ENCODE data around the gene NPAS3.

The NPAS3 gene

DNA sequence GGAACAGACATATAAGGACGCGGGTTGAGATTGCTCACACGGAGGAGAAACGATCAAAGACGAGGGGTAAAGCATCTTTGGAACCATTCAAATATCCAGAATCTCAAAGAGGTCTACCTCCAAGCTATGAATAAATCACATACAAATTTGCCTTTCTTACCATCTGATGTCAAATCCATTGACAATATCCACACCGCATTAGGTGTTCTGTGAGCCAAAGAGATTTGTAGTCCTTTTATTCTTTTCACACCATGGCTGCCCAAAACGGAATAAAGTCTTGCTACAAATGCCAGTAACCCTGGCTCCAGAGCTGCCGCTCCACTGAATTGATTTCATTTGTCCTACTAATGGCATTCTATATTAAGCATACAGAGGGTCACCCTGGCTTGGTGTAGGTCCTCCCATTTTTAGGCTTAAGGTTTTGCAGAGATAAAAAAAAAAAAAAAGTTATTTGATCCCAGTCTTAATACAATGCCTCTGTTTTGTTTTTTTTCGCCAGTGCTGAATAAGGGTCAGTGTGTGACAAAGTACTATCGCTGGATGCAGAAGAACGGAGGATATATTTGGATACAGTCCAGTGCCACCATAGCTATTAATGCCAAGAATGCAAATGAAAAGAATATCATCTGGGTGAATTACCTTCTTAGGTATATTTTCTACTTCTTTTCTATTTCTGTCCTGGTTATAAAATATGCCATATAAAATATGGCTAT, 854.9 kb downstream of the NPAS3 start:
- no peak for DNase-seq (ENCODE audit: low spot score)

DNA sequence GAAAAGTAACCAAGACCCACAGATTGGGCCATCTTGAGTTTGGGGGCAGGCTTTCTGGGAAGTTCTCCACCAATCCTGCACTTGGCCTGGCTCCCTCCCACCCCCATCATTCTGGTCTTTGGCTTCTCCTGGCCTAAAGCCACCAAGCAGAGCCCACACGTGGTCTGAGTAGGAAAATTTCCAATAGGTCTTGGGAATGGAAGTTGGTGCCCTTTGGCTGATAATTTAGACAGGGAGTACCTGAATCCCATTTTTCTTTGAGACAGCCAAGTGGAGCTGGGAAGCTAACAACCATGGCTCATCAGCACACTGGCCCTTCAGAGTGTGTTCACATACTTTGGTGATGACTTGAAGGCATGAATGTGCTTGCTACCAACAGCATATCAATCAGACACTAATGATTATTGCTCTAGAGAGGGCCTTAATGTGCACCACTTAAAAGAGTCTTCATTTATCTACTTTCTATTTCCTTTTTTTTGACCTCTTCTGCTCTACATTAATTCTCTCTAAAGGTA, 856.2 kb downstream of the NPAS3 start:
- peak; percentile 37 for DNase-seq (ENCODE audit: low spot score)

- DNase-seq (ENCODE audit: low spot score) = peak; percentile 21
Measured at GRCh38 chr14:33796356-33796755, 857.7 kb downstream of the NPAS3 start.

DNA sequence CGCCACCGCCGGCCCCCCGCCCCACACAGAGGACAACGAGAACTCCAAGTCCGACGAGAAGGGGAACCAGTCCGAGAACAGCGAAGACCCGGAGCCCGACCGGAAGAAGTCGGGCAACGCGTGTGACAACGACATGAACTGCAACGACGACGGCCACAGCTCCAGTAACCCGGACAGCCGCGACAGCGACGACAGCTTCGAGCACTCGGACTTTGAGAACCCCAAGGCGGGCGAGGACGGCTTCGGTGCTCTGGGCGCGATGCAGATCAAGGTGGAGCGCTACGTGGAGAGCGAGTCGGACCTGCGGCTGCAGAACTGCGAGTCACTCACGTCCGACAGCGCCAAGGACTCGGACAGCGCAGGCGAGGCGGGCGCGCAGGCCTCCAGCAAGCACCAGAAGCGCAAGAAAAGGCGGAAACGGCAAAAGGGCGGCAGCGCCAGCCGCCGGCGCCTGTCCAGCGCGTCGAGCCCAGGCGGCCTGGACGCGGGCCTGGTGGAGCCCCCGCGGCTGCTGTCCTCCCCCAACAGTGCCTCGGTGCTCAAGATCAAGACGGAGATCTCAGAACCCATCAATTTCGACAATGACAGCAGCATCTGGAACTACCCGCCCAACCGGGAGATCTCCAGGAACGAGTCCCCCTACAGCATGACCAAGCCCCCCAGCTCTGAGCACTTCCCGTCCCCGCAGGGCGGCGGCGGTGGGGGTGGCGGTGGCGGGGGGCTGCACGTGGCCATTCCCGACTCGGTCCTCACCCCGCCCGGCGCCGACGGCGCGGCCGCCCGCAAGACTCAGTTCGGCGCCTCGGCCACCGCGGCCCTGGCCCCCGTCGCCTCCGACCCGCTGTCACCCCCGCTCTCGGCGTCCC, 861.3 kb downstream of the NPAS3 start:
- peak; percentile 73 for DNase-seq (ENCODE audit: low spot score)

DNA sequence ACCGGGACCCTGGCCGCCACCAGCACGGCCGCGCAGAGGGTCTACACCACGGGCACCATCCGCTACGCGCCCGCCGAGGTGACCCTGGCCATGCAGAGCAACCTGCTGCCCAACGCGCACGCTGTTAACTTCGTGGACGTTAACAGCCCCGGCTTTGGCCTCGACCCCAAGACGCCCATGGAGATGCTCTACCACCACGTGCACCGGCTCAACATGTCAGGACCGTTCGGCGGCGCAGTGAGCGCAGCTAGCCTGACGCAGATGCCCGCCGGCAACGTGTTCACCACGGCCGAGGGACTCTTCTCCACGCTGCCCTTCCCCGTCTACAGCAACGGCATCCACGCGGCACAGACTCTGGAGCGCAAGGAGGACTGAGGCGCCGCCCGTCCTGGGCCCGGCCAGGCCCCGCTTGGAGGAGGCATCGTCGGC, 862.1 kb downstream of the NPAS3 start:
- DNase-seq (ENCODE audit: low spot score) = no peak

GRCh38 chr14:33802737-33803136, 864.1 kb downstream of the NPAS3 start:
- DNase-seq (ENCODE audit: low spot score) = no peak

DNA sequence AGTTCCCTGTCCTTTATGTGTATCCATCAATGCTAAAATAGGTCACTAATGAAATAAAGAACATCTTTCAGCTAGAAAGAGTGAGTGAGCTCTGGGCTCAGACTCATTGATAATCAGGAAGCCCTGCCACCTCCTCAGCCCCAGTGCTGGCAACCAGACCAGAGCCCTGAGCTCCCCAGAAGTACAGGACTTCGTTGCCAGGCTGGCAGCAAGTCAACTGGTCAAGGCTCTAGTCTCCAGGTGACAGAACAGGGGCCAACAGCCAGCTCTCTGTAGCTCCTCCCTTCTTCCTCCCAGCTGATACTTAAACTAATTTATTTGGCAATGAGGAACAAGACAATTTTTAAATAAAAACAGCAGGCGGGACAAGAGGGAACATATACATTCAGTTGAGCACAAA, 866.9 kb downstream of the NPAS3 start:
- DNase-seq (ENCODE audit: low spot score) = no peak

DNA sequence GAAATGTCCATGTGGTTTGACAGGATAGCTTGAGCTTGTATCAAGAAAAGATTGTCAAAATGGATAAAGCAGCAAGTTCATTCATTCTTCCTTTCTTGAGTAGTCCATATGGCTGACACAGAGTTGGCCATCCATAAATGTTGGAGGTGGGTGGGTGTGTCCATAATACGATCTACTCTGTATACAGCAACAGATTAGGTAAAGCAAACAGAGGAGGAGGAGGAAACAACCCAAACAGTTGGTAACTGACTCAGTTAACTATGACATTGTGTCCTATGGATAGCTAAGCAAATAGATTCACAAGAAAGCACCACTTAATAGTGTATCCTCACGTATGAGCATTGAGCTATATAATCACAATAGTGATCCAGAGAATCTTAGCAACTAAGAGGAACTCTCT, 868.2 kb downstream of the NPAS3 start:
- no peak for DNase-seq (ENCODE audit: low spot score)

DNA sequence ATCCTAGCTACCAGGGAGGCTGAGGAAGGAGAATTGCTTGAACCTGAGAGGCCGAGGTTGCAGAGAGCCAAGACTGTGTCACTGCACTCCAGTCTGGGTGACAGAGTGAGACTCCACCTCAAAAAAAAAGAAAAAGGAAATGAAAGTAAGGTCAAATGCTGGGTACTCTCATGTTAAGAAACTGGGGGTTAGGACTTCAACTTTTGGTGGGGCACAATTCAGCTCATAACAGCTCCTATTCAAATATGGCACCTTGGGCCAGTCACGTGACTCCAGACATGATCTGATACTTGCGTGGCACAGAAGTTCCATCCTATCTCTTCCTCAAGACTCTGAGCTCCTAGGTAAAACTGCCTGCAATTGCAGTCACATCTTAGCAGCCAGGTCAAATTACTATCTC, 869.5 kb downstream of the NPAS3 start:
- no peak for DNase-seq (ENCODE audit: low spot score)

DNA sequence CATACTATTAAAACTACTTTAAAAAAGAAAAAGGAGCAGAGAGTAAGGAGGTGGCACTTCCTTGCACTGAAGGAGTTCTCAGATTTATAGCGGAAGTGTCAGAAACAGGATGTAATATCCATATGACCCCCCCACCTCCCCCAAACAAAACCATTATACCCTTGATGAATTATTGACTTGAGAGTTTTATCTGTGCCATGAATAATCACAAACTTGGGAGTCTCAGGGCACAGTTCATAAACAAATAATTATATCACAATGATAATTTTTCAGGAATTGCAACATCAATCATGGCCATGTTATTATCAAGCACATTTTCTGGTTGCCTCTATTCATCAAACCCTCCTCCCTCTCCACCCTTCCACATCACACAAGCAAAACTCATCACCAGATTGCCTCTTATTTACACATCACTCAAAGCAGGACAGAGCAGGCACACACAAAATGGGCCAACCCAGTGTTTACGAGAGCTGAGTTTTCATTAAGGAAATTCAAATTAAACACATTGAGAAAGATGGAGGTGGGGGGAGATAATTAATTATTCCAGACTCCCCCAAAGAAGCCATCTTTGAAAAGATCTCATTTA, 870.8 kb downstream of the NPAS3 start:
- no peak for DNase-seq (ENCODE audit: low spot score)

DNA sequence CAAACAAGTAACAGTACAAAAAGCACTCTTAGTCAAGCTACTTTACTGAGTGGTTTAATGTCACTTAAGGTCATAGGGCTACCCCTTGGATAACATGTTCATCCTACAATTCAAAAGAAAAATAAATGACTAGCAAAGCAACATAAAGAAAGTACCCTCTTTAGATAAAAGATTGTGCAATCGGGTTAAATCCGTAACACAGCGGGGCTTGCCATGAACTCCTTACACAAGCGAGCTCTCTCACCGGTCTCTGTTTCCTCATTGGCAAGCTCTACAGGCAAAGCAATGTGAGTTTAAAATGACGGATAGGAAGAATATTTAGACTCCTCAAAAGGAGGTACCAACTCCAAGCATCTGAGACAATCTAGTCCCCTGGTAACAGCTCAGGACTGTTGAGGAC, 871.6 kb downstream of the NPAS3 start:
- DNase-seq (ENCODE audit: low spot score) = no peak

- no peak for DNase-seq (ENCODE audit: low spot score)
Measured at GRCh38 chr14:33811721-33812120, 873.0 kb downstream of the NPAS3 start.

DNA sequence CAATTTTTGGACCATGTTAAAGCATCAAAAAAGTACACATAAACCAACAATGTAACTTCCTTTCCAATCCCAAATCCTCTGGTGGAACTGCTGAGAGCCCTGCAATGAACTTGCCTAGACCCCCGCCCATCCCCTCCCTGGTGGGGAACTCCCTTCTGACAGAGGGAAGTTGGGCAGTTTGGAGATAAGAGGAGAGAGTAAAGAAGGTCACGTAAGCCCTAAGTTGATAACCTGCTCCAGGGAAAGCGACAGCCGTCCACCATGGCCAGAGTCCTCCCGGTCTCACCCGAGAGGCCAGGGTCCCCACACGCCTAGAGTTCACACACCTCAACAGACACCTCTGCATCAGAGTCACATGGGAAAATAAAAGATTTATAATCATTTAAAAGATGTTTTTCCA, 873.5 kb downstream of the NPAS3 start:
- no peak for DNase-seq (ENCODE audit: low spot score)

GRCh38 chr14:33812601-33813000, 873.9 kb downstream of the NPAS3 start:
- no peak for DNase-seq (ENCODE audit: low spot score)

GRCh38 chr14:33814010-33814409, 875.3 kb downstream of the NPAS3 start:
- DNase-seq (ENCODE audit: low spot score) = no peak

GRCh38 chr14:33833706-33834465, 895.2 kb downstream of the NPAS3 start:
- no peak for DNase-seq (ENCODE audit: low spot score)

DNA sequence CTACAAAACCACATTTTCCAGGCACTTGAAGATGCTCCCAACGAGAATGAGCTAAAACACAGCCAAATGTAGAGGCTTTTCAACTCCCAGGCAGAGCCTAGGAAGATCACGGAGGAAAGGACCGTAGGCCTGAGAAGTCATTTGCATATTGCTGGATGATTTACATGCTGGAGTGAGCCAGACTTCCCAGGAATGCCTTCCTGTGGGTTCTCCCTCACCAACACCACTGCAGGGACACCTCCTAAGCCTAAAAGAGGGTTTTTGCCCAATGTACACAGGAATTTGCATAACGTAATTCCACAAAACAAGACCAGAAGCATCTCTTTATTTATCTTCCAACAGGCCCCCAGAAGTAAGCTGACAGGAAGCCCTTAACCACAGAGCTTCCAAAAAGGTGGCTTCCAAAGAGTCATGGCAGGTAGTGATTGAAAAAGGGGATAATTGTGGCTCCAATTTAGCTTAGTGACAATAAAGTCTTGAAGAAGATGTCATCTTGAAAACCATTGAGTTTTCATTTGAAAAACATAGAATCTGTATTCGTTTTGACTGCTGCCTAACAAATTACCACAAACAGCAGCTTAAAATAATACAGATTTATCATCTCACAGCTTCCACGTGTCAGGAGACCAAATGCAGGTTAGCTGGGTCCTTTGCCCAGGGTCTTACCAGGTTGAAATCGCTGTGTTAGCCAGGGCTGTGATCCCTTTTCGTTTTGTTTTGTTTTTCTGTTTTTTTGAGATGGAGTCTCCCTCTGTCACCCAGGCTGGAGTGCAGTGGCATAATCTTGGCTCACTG, 896.0 kb downstream of the NPAS3 start:
- no peak for DNase-seq (ENCODE audit: low spot score)

DNA sequence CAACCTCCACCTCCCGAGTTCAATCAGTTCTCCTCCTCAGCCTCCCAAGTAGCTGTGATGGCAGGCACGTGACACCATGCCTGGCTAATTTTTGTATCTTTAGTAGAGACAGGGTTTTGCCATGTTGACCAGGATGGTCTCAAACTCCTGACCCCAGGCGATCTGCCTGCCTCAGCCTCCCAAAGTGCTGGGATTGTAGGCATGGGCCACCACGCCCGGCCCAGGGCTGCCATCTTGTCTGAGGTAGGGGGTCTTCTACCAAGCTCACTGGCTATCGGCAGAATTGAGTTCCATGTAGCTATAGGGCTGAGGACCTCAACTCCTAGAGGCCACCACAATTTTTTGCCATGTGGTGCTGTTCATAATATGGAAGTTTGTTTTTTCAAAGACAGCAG, 896.6 kb downstream of the NPAS3 start:
- DNase-seq (ENCODE audit: low spot score) = no peak

- DNase-seq (ENCODE audit: low spot score) = no peak
Measured at GRCh38 chr14:33835677-33836076, 897.0 kb downstream of the NPAS3 start.

DNA sequence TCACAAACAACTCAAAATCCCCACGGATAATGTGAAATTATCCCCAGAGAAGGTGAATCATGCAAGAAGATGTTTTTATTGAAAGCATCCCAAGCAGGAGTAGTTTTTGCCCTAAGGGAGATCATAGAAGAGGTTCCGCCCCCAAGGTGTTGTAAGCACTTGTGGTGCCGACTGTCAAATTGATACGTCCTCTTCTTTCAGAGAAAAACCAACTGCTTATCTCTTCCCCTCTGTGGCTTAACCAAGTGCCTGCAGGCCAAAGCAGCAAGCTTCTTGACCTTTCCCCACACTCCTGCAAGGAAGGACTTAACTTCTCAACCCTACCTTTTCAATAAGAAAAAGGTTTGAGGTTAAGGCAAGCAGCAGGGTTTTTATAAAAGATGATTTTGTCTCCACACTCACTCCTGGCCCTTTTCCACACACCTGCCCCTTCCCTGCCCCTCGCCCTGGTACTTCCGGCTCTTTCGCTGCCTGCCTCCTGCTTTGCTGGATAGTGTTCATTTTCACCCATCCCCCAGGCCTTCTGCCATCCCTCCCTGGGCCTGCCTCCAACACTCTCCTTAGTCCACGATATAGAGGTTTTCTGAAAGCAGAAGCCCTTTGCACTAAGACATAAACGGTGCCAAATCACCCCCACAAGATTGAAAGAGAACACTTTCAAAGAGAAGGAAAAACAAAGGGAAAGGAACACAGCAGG, 897.7 kb downstream of the NPAS3 start:
- DNase-seq (ENCODE audit: low spot score) = no peak

Measured in AG20443 (cell line).